Lung microvascular endothelial cell (primary cell): ENCODE measurements around the gene MRGPRE. TPM values are rescaled to one million over a fixed set of nuclear protein-coding genes. Genes with fewer than 3 reads are reported as not detected.

Experiments
- DNase-seq, 2 donors: peaks; one replicate each; pipeline versions ENCODE4 v3.0.0 to v3.0.0-alpha.2; 2010; ENCODE audit warnings: low read depth in 2 of 2
- total RNA-seq: library from RNA; depleted of rRNA; stranded (reverse); fragments of >200 nt; gene quantifications from 2 replicates; pipeline ENCODE4 v1.2.1, GENCODE V29; 2014

Gene MRGPRE
- total RNA-seq, 1 donor from 2014 or later: not detected

- DNase-seq: no peak
Observed at GRCh38 chr11:3196161-3197043, 35.8 kb downstream of the MRGPRE start.

- peak; percentile 17 to 65 for DNase-seq
Observed at GRCh38 chr11:3195251-3196160, 36.7 kb downstream of the MRGPRE start.

- no peak for DNase-seq
Observed at GRCh38 chr11:3194016-3194816, 38.0 kb downstream of the MRGPRE start.

GRCh38 chr11:3193373-3194015, 38.7 kb downstream of the MRGPRE start:
- DNase-seq: no peak

- no peak for DNase-seq
Observed at GRCh38 chr11:3192511-3193372, 39.5 kb downstream of the MRGPRE start.

- no peak for DNase-seq
Observed at GRCh38 chr11:3191586-3192324, 40.5 kb downstream of the MRGPRE start.

GRCh38 chr11:3190600-3190999, 41.6 kb downstream of the MRGPRE start:
- DNase-seq: no peak

- no peak for DNase-seq
Observed at GRCh38 chr11:3189886-3190583, 42.2 kb downstream of the MRGPRE start.

GRCh38 chr11:3189196-3189843, 42.9 kb downstream of the MRGPRE start:
- DNase-seq: no peak

GRCh38 chr11:3188496-3189195, 43.6 kb downstream of the MRGPRE start:
- DNase-seq: no peak

GRCh38 chr11:3186166-3186953, 45.9 kb downstream of the MRGPRE start:
- no peak for DNase-seq

- no peak for DNase-seq
Observed at GRCh38 chr11:3184732-3185347, 47.4 kb downstream of the MRGPRE start.

GRCh38 chr11:3183523-3183922, 48.7 kb downstream of the MRGPRE start:
- DNase-seq: no peak

- no peak for DNase-seq
Observed at GRCh38 chr11:3182462-3182852, 49.8 kb downstream of the MRGPRE start.

GRCh38 chr11:3181725-3182461, 50.3 kb downstream of the MRGPRE start:
- DNase-seq: no peak

- DNase-seq: no peak
Observed at GRCh38 chr11:3180869-3181268, 51.3 kb downstream of the MRGPRE start.
